ENCODE data around the gene KDM3A.
A peak's percentile ranks its signal among the peaks of the same experiment; 100 is the strongest.

KDM3A gene

DNA sequence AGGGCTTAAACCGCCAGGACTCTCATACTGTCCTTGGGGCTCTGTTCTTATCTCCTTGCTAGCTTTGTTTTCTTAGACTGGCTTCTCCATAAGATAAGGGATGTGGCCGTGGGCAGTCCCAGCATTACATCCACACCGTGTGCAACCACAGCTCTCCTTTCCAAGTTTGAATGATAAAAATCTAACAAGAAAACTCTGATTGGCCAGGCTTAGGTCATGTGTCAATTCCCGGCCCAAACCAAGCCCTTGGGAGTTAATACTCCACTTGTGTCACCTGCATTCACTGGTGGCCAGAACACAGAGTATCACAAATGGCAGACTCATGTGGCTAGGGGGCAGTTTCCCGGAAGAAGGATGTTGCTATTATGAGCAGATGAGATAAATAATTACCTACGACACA, 43.2 kb upstream of the KDM3A start:
- H3K4me2 ChIP-seq (ENCODE audit: low read length): no peak overlapping the region
- no peak overlapping the region for H3K18ac ChIP-seq (ENCODE audit: low read length)
- no peak overlapping the region for H2BK120ac ChIP-seq (ENCODE audit: insufficient read depth, low read length, poor library complexity)
- H3K79me1 ChIP-seq (ENCODE audit: low read length): no peaks in the 10 kb centered on the region
- H4K12ac ChIP-seq (ENCODE audit: low read depth, low read length): no peak overlapping the region
- no peak overlapping the region for H3K9ac ChIP-seq (ENCODE audit: low read length)
- H3K27ac ChIP-seq (ENCODE audit: low read depth, low read length): no peak overlapping the region
- no CpG with 5 or more reads among the region's 6 CpGs for WGBS (ENCODE audit: extremely low coverage, insufficient coverage, insufficient read length)
- no peaks in the 10 kb centered on the region for H3K27me3 ChIP-seq (ENCODE audit: insufficient read depth, low read length)
- no peak overlapping the region for H4K91ac ChIP-seq (ENCODE audit: low read depth, low read length)
- H2AFZ ChIP-seq (ENCODE audit: insufficient read depth, low read length, poor library complexity): no peak overlapping the region
- H4K8ac ChIP-seq (ENCODE audit: low read depth, low read length): no peak overlapping the region
- H2AK5ac ChIP-seq (ENCODE audit: low read length): no peak overlapping the region
- no peaks in the 10 kb centered on the region for H3K4me1 ChIP-seq (ENCODE audit: control insufficient read depth in 1 of 2, insufficient read depth in 2 of 2, low read length in 2 of 2)
- no peaks in the 10 kb centered on the region for H3K79me2 ChIP-seq (ENCODE audit: control insufficient read depth, insufficient read depth, low read length, poor library complexity)
- no peaks in the 10 kb centered on the region for H3K9me3 ChIP-seq (ENCODE audit: insufficient read depth, low read depth, low read length)
- H2BK12ac ChIP-seq (ENCODE audit: low read length): no peak overlapping the region
- H3K4ac ChIP-seq (ENCODE audit: low read depth, low read length): no peak overlapping the region
- no peaks in the 10 kb centered on the region for H3K36me3 ChIP-seq (ENCODE audit: control insufficient read depth in 1 of 2, insufficient read depth in 2 of 2, low read length in 2 of 2)
- H3K4me3 ChIP-seq (ENCODE audit: low read depth, low read length): no peak overlapping the region
- no peak overlapping the region for H3K23ac ChIP-seq (ENCODE audit: low read length)
- peak in 1 of 2 donors; percentile 21 for DNase-seq
- H3K14ac ChIP-seq (ENCODE audit: low read length): no peak overlapping the region
- no peak overlapping the region for H2BK5ac ChIP-seq (ENCODE audit: low read depth, low read length, poor library complexity)

DNA sequence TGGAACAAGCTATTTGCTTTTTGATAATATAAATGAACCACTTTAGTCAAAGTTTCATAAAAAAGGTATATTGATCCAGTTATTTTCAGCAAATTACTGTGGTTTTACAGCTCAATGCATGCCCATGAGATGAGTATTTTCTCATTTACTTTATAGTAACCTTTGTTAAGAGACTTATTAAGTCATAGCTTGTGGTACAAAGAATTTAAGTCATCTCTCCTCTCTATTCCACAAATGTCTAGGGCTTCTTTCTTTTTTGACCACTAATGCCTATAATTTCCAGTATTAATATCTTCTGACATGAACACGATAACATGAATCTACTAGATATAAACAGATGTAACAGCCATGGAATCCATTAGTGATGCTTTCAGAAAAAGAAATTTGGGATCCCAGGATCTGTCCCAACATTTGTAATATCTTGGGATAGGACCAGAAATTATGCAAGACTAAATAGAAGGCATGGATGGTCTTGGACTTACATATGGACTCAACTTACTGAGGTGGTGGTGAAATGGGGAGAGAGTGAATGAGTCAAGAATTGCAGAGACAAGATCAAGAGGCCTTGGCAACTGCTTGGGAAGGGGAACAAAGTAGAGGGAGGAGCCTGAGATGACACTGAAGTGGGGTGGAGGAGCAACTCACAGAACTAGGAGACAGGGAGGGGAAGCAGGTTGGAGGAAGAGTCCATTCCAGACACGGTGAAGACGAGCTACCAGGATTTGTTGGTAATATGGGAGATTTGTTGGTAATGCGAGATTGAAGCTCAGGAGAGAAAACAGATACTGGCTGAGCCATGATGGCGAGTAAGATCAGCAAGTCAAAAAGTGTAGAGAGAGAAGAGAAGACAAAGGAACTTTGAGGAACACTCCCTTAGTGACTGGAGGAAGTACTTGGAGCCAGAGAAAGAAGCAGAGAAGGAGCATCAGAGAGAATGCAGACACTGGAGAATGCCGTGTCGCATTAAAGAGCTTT, 42.4 kb upstream of the KDM3A start:
- H3K4ac ChIP-seq (ENCODE audit: low read depth, low read length): no peak overlapping the region
- H3K27ac ChIP-seq (ENCODE audit: low read depth, low read length): no peak overlapping the region
- H3K9ac ChIP-seq (ENCODE audit: low read length): no peak overlapping the region
- DNase-seq: no peak
- no peaks in the 10 kb centered on the region for H3K36me3 ChIP-seq (ENCODE audit: control insufficient read depth in 1 of 2, insufficient read depth in 2 of 2, low read length in 2 of 2)
- no peak overlapping the region for H3K18ac ChIP-seq (ENCODE audit: low read length)
- H3K4me2 ChIP-seq (ENCODE audit: low read length): no peak overlapping the region
- no peak overlapping the region for H2BK120ac ChIP-seq (ENCODE audit: insufficient read depth, low read length, poor library complexity)
- no peak overlapping the region for H4K12ac ChIP-seq (ENCODE audit: low read depth, low read length)
- H3K27me3 ChIP-seq (ENCODE audit: insufficient read depth, low read length): no peaks in the 10 kb centered on the region
- H3K79me1 ChIP-seq (ENCODE audit: low read length): no peaks in the 10 kb centered on the region
- WGBS (ENCODE audit: extremely low coverage, insufficient coverage, insufficient read length): no CpG with 5 or more reads among the region's 7 CpGs
- H2AK5ac ChIP-seq (ENCODE audit: low read length): no peak overlapping the region
- no peaks in the 10 kb centered on the region for H3K4me1 ChIP-seq (ENCODE audit: control insufficient read depth in 1 of 2, insufficient read depth in 2 of 2, low read length in 2 of 2)
- no peaks in the 10 kb centered on the region for H3K9me3 ChIP-seq (ENCODE audit: insufficient read depth, low read depth, low read length)
- H3K79me2 ChIP-seq (ENCODE audit: control insufficient read depth, insufficient read depth, low read length, poor library complexity): no peaks in the 10 kb centered on the region
- H4K8ac ChIP-seq (ENCODE audit: low read depth, low read length): no peak overlapping the region
- no peak overlapping the region for H2AFZ ChIP-seq (ENCODE audit: insufficient read depth, low read length, poor library complexity)
- H2BK5ac ChIP-seq (ENCODE audit: low read depth, low read length, poor library complexity): no peak overlapping the region
- no peak overlapping the region for H3K23ac ChIP-seq (ENCODE audit: low read length)
- no peak overlapping the region for H2BK12ac ChIP-seq (ENCODE audit: low read length)
- no peak overlapping the region for H3K14ac ChIP-seq (ENCODE audit: low read length)
- no peak overlapping the region for H4K91ac ChIP-seq (ENCODE audit: low read depth, low read length)
- H3K4me3 ChIP-seq (ENCODE audit: low read depth, low read length): no peak overlapping the region

DNA sequence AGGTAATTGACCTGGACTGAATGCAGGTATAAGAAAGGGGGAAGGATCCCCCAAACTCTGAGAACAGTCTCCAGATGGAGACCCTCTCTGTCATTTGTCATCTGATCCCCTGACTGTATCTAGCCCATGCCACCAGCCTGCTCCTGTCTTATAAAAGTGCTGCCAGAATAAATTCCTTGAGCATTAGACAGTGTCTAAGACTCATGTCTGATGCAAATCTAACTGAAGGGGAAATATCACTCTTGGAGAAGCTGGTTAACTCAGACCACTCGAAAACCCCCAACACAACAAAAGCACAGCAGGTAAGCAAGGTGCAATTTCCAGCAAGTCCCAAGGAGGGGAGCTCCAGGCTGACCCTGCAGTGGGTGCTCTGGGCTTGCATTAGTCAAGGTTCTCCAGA, 40.9 kb upstream of the KDM3A start:
- no peak overlapping the region for H2AFZ ChIP-seq (ENCODE audit: insufficient read depth, low read length, poor library complexity)
- no peaks in the 10 kb centered on the region for H3K79me2 ChIP-seq (ENCODE audit: control insufficient read depth, insufficient read depth, low read length, poor library complexity)
- H3K36me3 ChIP-seq (ENCODE audit: control insufficient read depth in 1 of 2, insufficient read depth in 2 of 2, low read length in 2 of 2): no peaks in the 10 kb centered on the region
- no peak overlapping the region for H2BK12ac ChIP-seq (ENCODE audit: low read length)
- H3K9ac ChIP-seq (ENCODE audit: low read length): no peak overlapping the region
- H3K4me2 ChIP-seq (ENCODE audit: low read length): no peak overlapping the region
- H3K27me3 ChIP-seq (ENCODE audit: insufficient read depth, low read length): no peaks in the 10 kb centered on the region
- no peak overlapping the region for H4K12ac ChIP-seq (ENCODE audit: low read depth, low read length)
- H3K18ac ChIP-seq (ENCODE audit: low read length): no peak overlapping the region
- no peaks in the 10 kb centered on the region for H3K4me1 ChIP-seq (ENCODE audit: control insufficient read depth in 1 of 2, insufficient read depth in 2 of 2, low read length in 2 of 2)
- no CpG with 5 or more reads among the region's 1 CpG for WGBS (ENCODE audit: extremely low coverage, insufficient coverage, insufficient read length)
- no peak overlapping the region for H3K23ac ChIP-seq (ENCODE audit: low read length)
- H2BK5ac ChIP-seq (ENCODE audit: low read depth, low read length, poor library complexity): no peak overlapping the region
- no peak overlapping the region for H3K4me3 ChIP-seq (ENCODE audit: low read depth, low read length)
- H2BK120ac ChIP-seq (ENCODE audit: insufficient read depth, low read length, poor library complexity): no peak overlapping the region
- no peak overlapping the region for H3K27ac ChIP-seq (ENCODE audit: low read depth, low read length)
- no peak overlapping the region for H4K91ac ChIP-seq (ENCODE audit: low read depth, low read length)
- no peak overlapping the region for H3K14ac ChIP-seq (ENCODE audit: low read length)
- H3K9me3 ChIP-seq (ENCODE audit: insufficient read depth, low read depth, low read length): no peaks in the 10 kb centered on the region
- H4K8ac ChIP-seq (ENCODE audit: low read depth, low read length): no peak overlapping the region
- no peak overlapping the region for H3K4ac ChIP-seq (ENCODE audit: low read depth, low read length)
- DNase-seq: no peak
- H3K79me1 ChIP-seq (ENCODE audit: low read length): no peaks in the 10 kb centered on the region
- H2AK5ac ChIP-seq (ENCODE audit: low read length): no peak overlapping the region

DNA sequence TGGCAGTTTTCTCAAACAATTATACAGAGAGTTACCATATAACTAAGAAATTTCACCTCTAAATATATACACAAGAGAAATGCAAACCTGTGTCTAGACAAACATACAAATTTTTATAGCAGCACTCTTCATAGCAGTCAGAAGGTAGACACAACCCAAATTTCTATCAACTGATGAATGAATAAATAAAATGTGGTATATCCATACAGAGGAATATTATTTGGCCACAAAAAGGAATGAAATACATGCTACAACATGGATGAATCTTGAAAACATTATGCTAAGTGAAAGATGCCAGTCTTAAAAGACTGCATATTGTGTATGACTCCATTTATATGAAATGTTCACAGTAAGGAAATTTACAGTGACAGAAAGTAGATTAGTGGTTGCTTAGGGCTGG, 30.6 kb upstream of the KDM3A start:
- H3K4me2 ChIP-seq (ENCODE audit: low read length): no peak overlapping the region
- H4K8ac ChIP-seq (ENCODE audit: low read depth, low read length): no peak overlapping the region
- no peaks in the 10 kb centered on the region for H3K9me3 ChIP-seq (ENCODE audit: insufficient read depth, low read depth, low read length)
- no peak overlapping the region for H2BK5ac ChIP-seq (ENCODE audit: low read depth, low read length, poor library complexity)
- no peaks in the 10 kb centered on the region for H3K36me3 ChIP-seq (ENCODE audit: control insufficient read depth in 1 of 2, insufficient read depth in 2 of 2, low read length in 2 of 2)
- H3K9ac ChIP-seq (ENCODE audit: low read length): no peak overlapping the region
- no peak overlapping the region for H3K18ac ChIP-seq (ENCODE audit: low read length)
- no peak overlapping the region for H3K14ac ChIP-seq (ENCODE audit: low read length)
- H4K12ac ChIP-seq (ENCODE audit: low read depth, low read length): no peak overlapping the region
- no peak overlapping the region for H4K91ac ChIP-seq (ENCODE audit: low read depth, low read length)
- H3K79me2 ChIP-seq (ENCODE audit: control insufficient read depth, insufficient read depth, low read length, poor library complexity): no peaks in the 10 kb centered on the region
- no peaks in the 10 kb centered on the region for H3K27me3 ChIP-seq (ENCODE audit: insufficient read depth, low read length)
- no peaks in the 10 kb centered on the region for H3K79me1 ChIP-seq (ENCODE audit: low read length)
- no peak overlapping the region for H2BK12ac ChIP-seq (ENCODE audit: low read length)
- no peak for DNase-seq
- no peak overlapping the region for H2AK5ac ChIP-seq (ENCODE audit: low read length)
- H3K4ac ChIP-seq (ENCODE audit: low read depth, low read length): no peak overlapping the region
- no peak overlapping the region for H3K23ac ChIP-seq (ENCODE audit: low read length)
- no peak overlapping the region for H2BK120ac ChIP-seq (ENCODE audit: insufficient read depth, low read length, poor library complexity)
- H3K4me1 ChIP-seq (ENCODE audit: control insufficient read depth in 1 of 2, insufficient read depth in 2 of 2, low read length in 2 of 2): no peaks in the 10 kb centered on the region
- no peak overlapping the region for H3K4me3 ChIP-seq (ENCODE audit: low read depth, low read length)
- no peak overlapping the region for H2AFZ ChIP-seq (ENCODE audit: insufficient read depth, low read length, poor library complexity)
- no peak overlapping the region for H3K27ac ChIP-seq (ENCODE audit: low read depth, low read length)
